ENCODE data around the gene JKAMP. TPM values are rescaled to one million over a fixed set of nuclear protein-coding genes. Genes with fewer than 3 reads are reported as not detected.

JKAMP gene
- total and polyA plus RNA-seq, 2 donors (not counting 3 experiments of a cell fraction or from before 2014, with no cell fraction given), result 30.8 to 160 TPM

DNA sequence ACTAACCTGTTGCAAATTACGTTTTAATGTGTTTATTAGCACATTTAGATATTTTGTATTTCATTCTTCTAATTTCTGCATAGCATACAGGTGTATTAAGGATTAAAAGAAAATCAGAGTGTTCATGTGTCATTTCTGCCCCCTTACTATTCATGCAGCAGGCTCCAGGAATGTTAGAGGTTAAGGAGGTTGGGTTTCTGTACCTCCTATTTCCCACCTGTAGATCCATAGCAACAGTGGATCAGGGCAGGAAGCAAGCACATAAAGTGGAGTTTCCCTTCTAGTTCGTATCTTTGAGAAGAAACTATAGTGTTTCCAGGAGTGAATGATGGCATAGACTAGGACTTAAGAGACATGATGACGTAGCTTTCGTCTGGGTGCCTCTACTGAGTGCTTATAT is 18.9 kb downstream of the JKAMP start:
- BruUV-seq (replicated peaks), result no TSS peak
- POLR2A ChIA-PET, result no interaction called here
- Histone ChIP-seq H3K9ac (replicated peaks; ENCODE audit: extremely low read depth, insufficient read depth, low read length) (no peak overlapping the region), H3K27me3 (ENCODE audit: control insufficient read depth in 2 of 2, insufficient read depth in 2 of 2, low read length in 2 of 2) (no peaks in the 10 kb centered on the region), H3K36me3 (ENCODE audit: control insufficient read depth in 2 of 2, extremely low read depth in 1 of 2, insufficient read depth in 2 of 2, low read length in 2 of 2) (peaks cover 0 to 7% of the 10 kb centered on the region in 2 experiments), H3K4me3 (replicated peaks in 1 of 3; ENCODE audit: insufficient read depth in 1 of 3, low read depth in 1 of 3, low read length in 3 of 3) (no peak overlapping the region), H3K9me1 (replicated peaks; ENCODE audit: control insufficient read depth, extremely low read depth, insufficient read depth, low read length) (no peaks in the 10 kb centered on the region), H3K4me2 (ENCODE audit: insufficient read depth, low read length) (no peak overlapping the region), H3K4me1 (ENCODE audit: control insufficient read depth, extremely low read depth, insufficient read depth, low read length) (no peaks in the 10 kb centered on the region), H4K20me1 (replicated peaks; ENCODE audit: control insufficient read depth, extremely low read depth, insufficient read depth, low read length) (no peaks in the 10 kb centered on the region), H3K79me2 (ENCODE audit: control insufficient read depth, insufficient read depth, low read length) (no peaks in the 10 kb centered on the region), H3K9me3 (replicated peaks; ENCODE audit: control insufficient read depth, insufficient read depth, low read length) (no peaks in the 10 kb centered on the region), H2AFZ (ENCODE audit: low read depth, low read length) (no peak overlapping the region), H3K27ac (ENCODE audit: insufficient read depth, low read depth, low read length) (no peak overlapping the region)
- FAIRE-seq (no peak), DNase-seq (ENCODE audit: low read depth, low spot score) (no peak)
- CTCF ChIA-PET, result interaction anchor here (1.2 to 1.3 kb wide), 2 partner anchors 9 kb away, joined by 3 to 5 read pairs; no protein-coding TSS in a partner anchor
- intact Hi-C loops (cut with micrococcal nuclease) (loop anchor here (10.0 kb wide), 1 partner anchor 662 kb away; the partner anchor contains the start of gene DHRS7), dilution Hi-C loops (cut with MboI; ENCODE audit: extremely low pct_ligation_motif_present, low sequenced_read_pairs) (no loop called here)
- TF ChIP-seq FOS (IDR thresholded peaks at IDR 0.05; ENCODE audit: borderline replicate concordance, insufficient read depth, low read length), result no peak
- TF ChIP-seq CTCF (IDR thresholded peaks at IDR 0.05; ENCODE audit: extremely low read depth in 1 of 2, insufficient read depth in 1 of 2, low read depth in 1 of 2, low read length in 2 of 2), result no peak
- TF ChIP-seq GATA2 (IDR thresholded peaks at IDR 0.05; ENCODE audit: insufficient read depth, insufficient read length, low read depth, low read length), result no peak
- no peak for TF ChIP-seq JUN (IDR thresholded peaks at IDR 0.05; ENCODE audit: borderline replicate concordance, insufficient read depth, insufficient read length, low read depth)
- no peak for TF ChIP-seq POLR2AphosphoS5 (IDR thresholded peaks at IDR 0.05; ENCODE audit: insufficient read depth, low read depth, low read length)
- no peak for TF ChIP-seq MYC (IDR thresholded peaks at IDR 0.05; ENCODE audit: low read depth, low read length)
- TF ChIP-seq EZH2 (IDR thresholded peaks at IDR 0.05; ENCODE audit: borderline replicate concordance, low read depth, low read length, severe bottlenecking), result no peak
- TF ChIP-seq POLR2A (IDR thresholded peaks at IDR 0.05; ENCODE audit: low read depth, low read length), result no peak
- no peak for TF ChIP-seq MAX (IDR thresholded peaks at IDR 0.05; ENCODE audit: insufficient read depth, insufficient read length)

All from endothelial cell of umbilical vein (primary cell).